MM.1S (cell line): Measurements from ENCODE around the gene SDK1.

Experiments
- EZH2 ChIP-seq: fragments of 300-600 bp; sonication (generic); optimal IDR thresholded peaks from 2 replicates; pipeline ENCODE3; 2017; ENCODE audit warnings: low read depth, mild to moderate bottlenecking, antibody characterized with exemption, low read length, mixed read lengths
- TF ChIP-seq, protein P1 (sequence below): fragments of 300-600 bp; sonication (generic); IDR thresholded peaks from 2 replicates; pipeline ENCODE4 v1.5.1; 2016; ENCODE audit warnings: antibody characterized with exemption, low read length, mixed read lengths

GRCh38 chr7:3738964-3739363 is 437.9 kb downstream of the SDK1 start:
- no peak for TF ChIP-seq EZH2
- TF ChIP-seq, protein P1, sequence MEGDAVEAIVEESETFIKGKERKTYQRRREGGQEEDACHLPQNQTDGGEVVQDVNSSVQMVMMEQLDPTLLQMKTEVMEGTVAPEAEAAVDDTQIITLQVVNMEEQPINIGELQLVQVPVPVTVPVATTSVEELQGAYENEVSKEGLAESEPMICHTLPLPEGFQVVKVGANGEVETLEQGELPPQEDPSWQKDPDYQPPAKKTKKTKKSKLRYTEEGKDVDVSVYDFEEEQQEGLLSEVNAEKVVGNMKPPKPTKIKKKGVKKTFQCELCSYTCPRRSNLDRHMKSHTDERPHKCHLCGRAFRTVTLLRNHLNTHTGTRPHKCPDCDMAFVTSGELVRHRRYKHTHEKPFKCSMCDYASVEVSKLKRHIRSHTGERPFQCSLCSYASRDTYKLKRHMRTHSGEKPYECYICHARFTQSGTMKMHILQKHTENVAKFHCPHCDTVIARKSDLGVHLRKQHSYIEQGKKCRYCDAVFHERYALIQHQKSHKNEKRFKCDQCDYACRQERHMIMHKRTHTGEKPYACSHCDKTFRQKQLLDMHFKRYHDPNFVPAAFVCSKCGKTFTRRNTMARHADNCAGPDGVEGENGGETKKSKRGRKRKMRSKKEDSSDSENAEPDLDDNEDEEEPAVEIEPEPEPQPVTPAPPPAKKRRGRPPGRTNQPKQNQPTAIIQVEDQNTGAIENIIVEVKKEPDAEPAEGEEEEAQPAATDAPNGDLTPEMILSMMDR: no peak
